Astrocyte (in vitro differentiated cells and primary cell): Measurements from ENCODE around the gene PPL. TPM values are rescaled to one million over a fixed set of nuclear protein-coding genes. Genes with fewer than 3 reads are reported as not detected.

Experiments used
- DNase-seq: peaks from one replicate; pipeline ENCODE4 v3.0.0-alpha.2; 2010; ENCODE audit warnings: low read depth
- FAIRE-seq: peaks from 2 replicates; lab custom pipeline; 2011; peaks lifted over from hg19 to GRCh38; lab: Jason Lieb, UNC
- H2AFZ ChIP-seq: 2 replicates; pipeline ENCODE4 v1.6.0; 2012; ENCODE audit warnings: low read depth, low read length, inconsistent platforms
- H3K27ac ChIP-seq: 2 replicates; pipeline ENCODE4 v1.5.1; 2011; ENCODE audit warnings: low read depth, low read length, inconsistent platforms
- H3K27me3 ChIP-seq: 2 replicates; pipeline ENCODE4 v1.6.0; 2011; ENCODE audit warnings: low read length, inconsistent platforms; ENCODE audit not compliant: insufficient read depth
- H3K36me3 ChIP-seq: 2 replicates; pipeline ENCODE4 v1.5.1; 2011; ENCODE audit warnings: low read length, inconsistent platforms; ENCODE audit not compliant: insufficient read depth
- H3K4me1 ChIP-seq: 2 replicates; pipeline ENCODE4 v1.5.1; 2011; ENCODE audit warnings: low read length, inconsistent platforms; ENCODE audit not compliant: insufficient read depth
- H3K4me2 ChIP-seq: 2 replicates; pipeline ENCODE4 v1.6.0; 2012; ENCODE audit warnings: low read length, inconsistent platforms
- H3K4me3 ChIP-seq: 2 replicates; pipeline ENCODE4 v1.5.1; 2011; ENCODE audit warnings: low read depth, mild to moderate bottlenecking, low read length, inconsistent platforms; ENCODE audit not compliant: insufficient read depth
- H3K79me2 ChIP-seq: 2 replicates; pipeline ENCODE4 v1.6.0; 2012; ENCODE audit warnings: mild to moderate bottlenecking, low read length, inconsistent platforms; ENCODE audit not compliant: insufficient read depth
- H3K9ac ChIP-seq: 2 replicates; pipeline ENCODE4 v1.6.0; 2012; ENCODE audit warnings: mild to moderate bottlenecking, low read length, inconsistent platforms
- H3K9me3 ChIP-seq: 2 replicates; pipeline ENCODE4 v1.5.1; 2012; ENCODE audit warnings: low read depth, mild to moderate bottlenecking, low read length, inconsistent platforms; ENCODE audit not compliant: insufficient read depth
- H4K20me1 ChIP-seq: 2 replicates; pipeline ENCODE4 v1.6.0; 2012; ENCODE audit warnings: low read length, inconsistent platforms; ENCODE audit not compliant: insufficient read depth
- H3K27ac Mint-ChIP-seq: one replicate; pipeline ENCODE4 v1.8.0; 2021; ENCODE audit warnings: mild to moderate bottlenecking, mixed read lengths; ENCODE audit not compliant: unreplicated experiment
- H3K27me3 Mint-ChIP-seq: one replicate; pipeline ENCODE4 v1.8.0; 2021; ENCODE audit warnings: low read depth, mixed read lengths; ENCODE audit not compliant: unreplicated experiment
- H3K36me3 Mint-ChIP-seq: one replicate; pipeline ENCODE4 v1.8.0; 2021; ENCODE audit warnings: low read depth, mixed read lengths; ENCODE audit not compliant: unreplicated experiment
- H3K4me1 Mint-ChIP-seq: one replicate; pipeline ENCODE4 v1.8.0; 2021; ENCODE audit warnings: low read depth, mixed read lengths; ENCODE audit not compliant: unreplicated experiment
- H3K4me3 Mint-ChIP-seq: one replicate; pipeline ENCODE4 v1.8.0; 2021; ENCODE audit warnings: mild to moderate bottlenecking, moderate library complexity, mixed read lengths; ENCODE audit not compliant: unreplicated experiment
- H3K9me3 Mint-ChIP-seq: one replicate; pipeline ENCODE4 v1.8.0; 2021; ENCODE audit warnings: mild to moderate bottlenecking, mixed read lengths; ENCODE audit not compliant: unreplicated experiment
- EZH2 ChIP-seq: IDR thresholded peaks from 2 replicates; pipeline ENCODE4 v1.6.1; 2012; ENCODE audit warnings: mild to moderate bottlenecking, low read length, inconsistent platforms; ENCODE audit not compliant: insufficient read depth
- total RNA-seq: library from RNA; stranded (reverse); gene quantifications from 2 replicates; pipeline ENCODE4 v1.2.1, GENCODE V29; 2021
- TF ChIP-seq, protein P1 (sequence below): IDR thresholded peaks from 2 replicates; pipeline ENCODE4 v1.5.1; 2011; ENCODE audit warnings: low read depth, mild to moderate bottlenecking, inconsistent platforms, low read length, moderate library complexity; ENCODE audit not compliant: insufficient read depth

Gene PPL
- total RNA-seq, 1 donor from 2014 or later: 12.3 TPM

DNA sequence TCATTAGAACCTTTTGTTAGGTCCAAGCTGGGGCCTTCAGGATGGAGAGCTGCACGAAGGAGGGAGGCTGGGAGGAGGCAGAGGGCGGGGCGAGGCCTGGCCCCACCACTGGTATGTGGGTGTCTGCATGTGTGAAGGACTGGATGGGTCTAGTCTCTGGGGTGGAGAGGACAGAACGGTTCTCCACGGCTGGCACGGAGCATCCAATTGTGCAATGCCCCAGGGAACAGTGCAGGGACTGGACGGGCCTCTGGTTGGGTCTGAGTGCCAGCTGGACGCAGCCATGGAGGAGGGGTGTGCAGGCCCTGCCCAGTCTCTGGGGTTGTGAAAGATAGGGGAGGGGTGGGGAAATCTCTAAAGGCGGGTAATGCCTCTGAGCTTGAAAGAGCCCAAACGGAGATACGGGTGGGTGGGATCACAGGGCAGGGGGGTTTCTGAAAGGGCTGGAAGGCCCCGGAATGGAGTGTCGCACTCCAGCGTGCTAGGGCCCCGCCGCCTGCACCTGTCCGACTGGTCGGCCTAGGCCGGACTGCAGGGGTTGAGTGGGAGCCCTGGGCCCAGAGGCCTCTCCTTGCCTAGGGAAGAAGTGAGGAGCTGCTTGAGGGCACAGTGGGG is 1.6 kb downstream of the PPL start:
- peaks cover 8% of the 10 kb centered on the region for H3K27me3 Mint-ChIP-seq
- FAIRE-seq (no peak), DNase-seq (no peak)
- no peaks in the 10 kb centered on the region for H3K9me3 ChIP-seq
- H3K9me3 Mint-ChIP-seq: no peaks in the 10 kb centered on the region
- no peaks in the 10 kb centered on the region for H3K36me3 ChIP-seq
- no peaks in the 10 kb centered on the region for H3K79me2 ChIP-seq
- H3K4me1 ChIP-seq: peaks cover 4% of the 10 kb centered on the region
- H2AFZ ChIP-seq: no peak overlapping the region
- no peak overlapping the region for H3K9ac ChIP-seq
- peaks cover 26% of the 10 kb centered on the region for H3K27me3 ChIP-seq
- peaks cover 2% of the 10 kb centered on the region for H3K36me3 Mint-ChIP-seq
- H3K4me1 Mint-ChIP-seq: no peaks in the 10 kb centered on the region
- no peak overlapping the region for H3K27ac ChIP-seq
- H3K27ac Mint-ChIP-seq: no peak overlapping the region
- TF ChIP-seq EZH2: no peak
- TF ChIP-seq, protein P1, sequence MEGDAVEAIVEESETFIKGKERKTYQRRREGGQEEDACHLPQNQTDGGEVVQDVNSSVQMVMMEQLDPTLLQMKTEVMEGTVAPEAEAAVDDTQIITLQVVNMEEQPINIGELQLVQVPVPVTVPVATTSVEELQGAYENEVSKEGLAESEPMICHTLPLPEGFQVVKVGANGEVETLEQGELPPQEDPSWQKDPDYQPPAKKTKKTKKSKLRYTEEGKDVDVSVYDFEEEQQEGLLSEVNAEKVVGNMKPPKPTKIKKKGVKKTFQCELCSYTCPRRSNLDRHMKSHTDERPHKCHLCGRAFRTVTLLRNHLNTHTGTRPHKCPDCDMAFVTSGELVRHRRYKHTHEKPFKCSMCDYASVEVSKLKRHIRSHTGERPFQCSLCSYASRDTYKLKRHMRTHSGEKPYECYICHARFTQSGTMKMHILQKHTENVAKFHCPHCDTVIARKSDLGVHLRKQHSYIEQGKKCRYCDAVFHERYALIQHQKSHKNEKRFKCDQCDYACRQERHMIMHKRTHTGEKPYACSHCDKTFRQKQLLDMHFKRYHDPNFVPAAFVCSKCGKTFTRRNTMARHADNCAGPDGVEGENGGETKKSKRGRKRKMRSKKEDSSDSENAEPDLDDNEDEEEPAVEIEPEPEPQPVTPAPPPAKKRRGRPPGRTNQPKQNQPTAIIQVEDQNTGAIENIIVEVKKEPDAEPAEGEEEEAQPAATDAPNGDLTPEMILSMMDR: no peak
- H3K4me3 Mint-ChIP-seq: peak overlapping the region; percentile 20
- H4K20me1 ChIP-seq: peaks cover 3% of the 10 kb centered on the region
- no peak overlapping the region for H3K4me2 ChIP-seq
- H3K4me3 ChIP-seq: no peak overlapping the region

DNA sequence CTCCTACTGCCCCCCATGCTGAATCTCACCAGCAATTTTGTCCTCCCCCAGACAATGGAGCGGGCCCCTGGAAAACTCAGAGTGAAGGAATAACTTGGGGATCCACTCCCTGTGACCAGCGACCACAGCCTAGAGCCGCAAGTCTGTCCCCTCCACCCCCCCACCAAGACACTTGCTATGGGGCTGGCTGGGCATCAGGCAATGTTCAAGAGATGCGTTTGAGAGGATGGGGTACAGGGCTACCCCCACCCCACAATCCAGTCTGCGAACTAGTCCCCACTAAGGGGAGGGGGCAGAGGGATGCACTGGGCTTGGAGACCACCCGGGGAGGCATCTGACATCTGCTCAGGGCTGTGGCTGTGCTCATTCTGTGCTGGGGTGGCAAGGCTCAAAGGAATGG is 2.4 kb downstream of the PPL start:
- Histone ChIP-seq H3K27me3 (peaks cover 26% of the 10 kb centered on the region), H3K36me3 (no peaks in the 10 kb centered on the region), H3K79me2 (no peaks in the 10 kb centered on the region), H3K9ac (no peak overlapping the region), H3K4me3 (no peak overlapping the region), H3K4me2 (no peak overlapping the region), H3K27ac (no peak overlapping the region), H4K20me1 (peaks cover 3% of the 10 kb centered on the region), H3K9me3 (no peaks in the 10 kb centered on the region), H3K4me1 (peaks cover 4% of the 10 kb centered on the region), H2AFZ (no peak overlapping the region)
- no peaks in the 10 kb centered on the region for H3K4me1 Mint-ChIP-seq
- peaks cover 2% of the 10 kb centered on the region for H3K36me3 Mint-ChIP-seq
- no peaks in the 10 kb centered on the region for H3K9me3 Mint-ChIP-seq
- TF ChIP-seq EZH2: no peak
- TF ChIP-seq, protein P1: no peak
- no peak overlapping the region for H3K4me3 Mint-ChIP-seq
- FAIRE-seq: no peak
- DNase-seq: no peak
- H3K27ac Mint-ChIP-seq: no peak overlapping the region
- H3K27me3 Mint-ChIP-seq: peaks cover 8% of the 10 kb centered on the region

- no peak overlapping the region for H3K4me2 ChIP-seq
- H3K27ac ChIP-seq: no peak overlapping the region
- no peak overlapping the region for H3K9ac ChIP-seq
- peaks cover 3% of the 10 kb centered on the region for H4K20me1 ChIP-seq
- no peak overlapping the region for H2AFZ ChIP-seq
- no peaks in the 10 kb centered on the region for H3K4me1 Mint-ChIP-seq
- no peak for TF ChIP-seq EZH2
- TF ChIP-seq, protein P1: no peak
- no peaks in the 10 kb centered on the region for H3K9me3 ChIP-seq
- peaks cover 2% of the 10 kb centered on the region for H3K36me3 Mint-ChIP-seq
- H3K9me3 Mint-ChIP-seq: peaks cover 2% of the 10 kb centered on the region
- no peaks in the 10 kb centered on the region for H3K36me3 ChIP-seq
- H3K27me3 ChIP-seq: peaks cover 26% of the 10 kb centered on the region
- H3K4me3 Mint-ChIP-seq: peak overlapping the region; percentile 34
- H3K27ac Mint-ChIP-seq: no peak overlapping the region
- H3K27me3 Mint-ChIP-seq: peaks cover 8% of the 10 kb centered on the region
- DNase-seq (no peak), FAIRE-seq (no peak)
- H3K4me3 ChIP-seq: no peak overlapping the region
- peaks cover 4% of the 10 kb centered on the region for H3K4me1 ChIP-seq
- H3K79me2 ChIP-seq: no peaks in the 10 kb centered on the region
Measured at GRCh38 chr16:4933871-4934395, 3.0 kb downstream of the PPL start.
